Activated T-cell treated with anti-CD3 and anti-CD28 coated beads for 48 hours (primary cell): ENCODE measurements around the gene SLC25A25.
"Not testable (repeated sequence)": the region's sequence is repeated elsewhere in the genome, so short reads cannot be mapped to it uniquely, and the experiment has no call there.

Experiments
- DNase-seq: peaks from one replicate; pipeline ENCODE4 v3.0.0-alpha.2; 2020; ENCODE audit warnings: low read depth

Gene SLC25A25

GRCh38 chr9:128067645-128068385 lies at the start of gene SLC25A25:
TSS of gene SLC25A25 (plus strand) at chr9:128068232. CDS start at chr9:128068320, 88 bp downstream.
- DNase-seq = peak; percentile 100

- no peak for DNase-seq
Measured at GRCh38 chr9:128020692-128021091, 47.3 kb upstream of the SLC25A25 start.

GRCh38 chr9:128021098-128021497 lies 46.9 kb upstream of the SLC25A25 start:
- DNase-seq = no peak

GRCh38 chr9:128022886-128023285 lies 45.1 kb upstream of the SLC25A25 start:
- DNase-seq = no peak

GRCh38 chr9:128023671-128024070 lies 44.4 kb upstream of the SLC25A25 start:
- not testable (repeated sequence) for DNase-seq

- DNase-seq = no peak
Measured at GRCh38 chr9:128024761-128025308, 43.2 kb upstream of the SLC25A25 start.

- no peak for DNase-seq
Measured at GRCh38 chr9:128025736-128026135, 42.3 kb upstream of the SLC25A25 start.

GRCh38 chr9:128026255-128026772 lies 41.7 kb upstream of the SLC25A25 start:
- DNase-seq = peak; percentile 46

GRCh38 chr9:128026773-128027541 lies 41.1 kb upstream of the SLC25A25 start:
- DNase-seq = peak; percentile 48

GRCh38 chr9:128027705-128028104 lies 40.3 kb upstream of the SLC25A25 start:
- no peak for DNase-seq

- no peak for DNase-seq
Measured at GRCh38 chr9:128033609-128034008, 34.4 kb upstream of the SLC25A25 start.

GRCh38 chr9:128034821-128035652 lies 33.0 kb upstream of the SLC25A25 start:
- DNase-seq = peak; percentile 45

GRCh38 chr9:128036522-128036921 lies 31.5 kb upstream of the SLC25A25 start:
- DNase-seq = not testable (repeated sequence)

GRCh38 chr9:128040783-128041182 lies 27.2 kb upstream of the SLC25A25 start:
- not testable (repeated sequence) for DNase-seq

- DNase-seq = no peak
Measured at GRCh38 chr9:128042043-128042442, 26.0 kb upstream of the SLC25A25 start.

- DNase-seq = no peak
Measured at GRCh38 chr9:128043467-128043868, 24.6 kb upstream of the SLC25A25 start.

- not testable (repeated sequence) for DNase-seq
Measured at GRCh38 chr9:128045409-128045808, 22.6 kb upstream of the SLC25A25 start.

- DNase-seq = no peak
Measured at GRCh38 chr9:128045831-128046230, 22.2 kb upstream of the SLC25A25 start.

GRCh38 chr9:128047231-128047630 lies 20.8 kb upstream of the SLC25A25 start:
- DNase-seq = no peak

GRCh38 chr9:128048663-128049062 lies 19.4 kb upstream of the SLC25A25 start:
- no peak for DNase-seq

- no peak for DNase-seq
Measured at GRCh38 chr9:128049843-128050242, 18.2 kb upstream of the SLC25A25 start.
